GM21737 (cell line): Measurements from ENCODE around the gene PTPRU.

Experiments
- ATAC-seq: cut with Tn5 transposase; IDR thresholded peaks from one replicate; pipeline ENCODE4 v1.9.1; 2021; ENCODE audit warnings: mild to moderate bottlenecking, moderate library complexity; ENCODE audit not compliant: unreplicated experiment

Gene PTPRU

DNA sequence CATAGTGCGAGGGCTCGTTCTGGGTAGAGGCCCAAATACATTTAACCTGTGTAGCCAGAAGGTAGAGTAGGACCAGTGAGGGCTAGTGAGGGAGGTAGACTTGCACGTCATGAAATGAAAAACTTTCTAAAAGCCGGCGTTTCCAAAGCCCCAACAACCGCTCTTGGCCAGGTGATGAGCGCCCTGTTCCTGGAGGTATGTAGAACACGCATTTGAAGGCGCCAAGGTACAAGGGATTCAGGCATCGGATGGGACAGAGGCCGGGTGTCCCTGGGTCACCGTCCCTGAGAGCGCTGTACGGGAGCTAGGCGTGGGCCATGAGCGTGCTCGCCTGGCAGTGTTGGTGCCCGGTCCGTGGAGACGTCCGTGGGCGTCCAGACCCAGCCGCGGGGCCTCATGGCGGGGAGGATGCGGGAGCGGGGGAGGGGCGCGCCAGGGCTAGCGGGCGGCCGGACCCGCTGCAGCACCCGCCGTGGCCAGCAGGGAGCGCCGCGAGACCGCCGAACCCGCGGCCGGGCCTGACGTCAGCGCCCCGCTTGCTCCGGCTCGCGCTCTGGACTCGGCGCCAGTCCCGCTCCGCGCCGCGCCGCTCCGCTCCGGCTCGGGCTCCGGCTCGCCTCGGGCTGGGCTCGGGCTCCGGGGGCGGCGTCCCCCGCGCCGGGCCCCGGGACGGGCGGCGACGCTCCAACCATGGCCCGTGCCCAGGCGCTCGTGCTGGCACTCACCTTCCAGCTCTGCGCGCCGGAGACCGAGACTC, at the start of gene PTPRU:
TSS of gene PTPRU (plus strand) at position 568 of the 757 bp plus-strand sequence. CDS start at position 691, 123 bp downstream.
- ATAC-seq, result peak; percentile 71

DNA sequence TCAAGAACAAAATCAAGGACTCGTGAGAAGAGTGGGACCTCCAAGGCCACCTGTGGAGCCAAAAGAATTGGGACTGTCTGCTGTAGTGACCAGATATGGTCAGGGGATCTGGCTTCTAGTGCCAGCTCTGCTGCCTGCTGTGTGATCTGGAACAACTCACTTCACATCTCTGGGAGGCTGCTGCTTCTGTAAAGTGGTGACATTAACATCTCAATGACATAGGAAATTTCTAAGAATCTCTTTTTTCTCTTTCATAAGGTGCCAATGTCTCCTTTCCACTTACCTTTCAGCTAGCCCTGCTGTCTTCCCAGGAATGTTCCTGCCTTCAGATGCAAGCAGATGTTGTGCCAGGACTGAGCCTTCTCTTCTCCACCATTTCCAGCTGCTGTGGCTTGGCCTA, 49.6 kb upstream of the PTPRU start:
- ATAC-seq, result no peak

DNA sequence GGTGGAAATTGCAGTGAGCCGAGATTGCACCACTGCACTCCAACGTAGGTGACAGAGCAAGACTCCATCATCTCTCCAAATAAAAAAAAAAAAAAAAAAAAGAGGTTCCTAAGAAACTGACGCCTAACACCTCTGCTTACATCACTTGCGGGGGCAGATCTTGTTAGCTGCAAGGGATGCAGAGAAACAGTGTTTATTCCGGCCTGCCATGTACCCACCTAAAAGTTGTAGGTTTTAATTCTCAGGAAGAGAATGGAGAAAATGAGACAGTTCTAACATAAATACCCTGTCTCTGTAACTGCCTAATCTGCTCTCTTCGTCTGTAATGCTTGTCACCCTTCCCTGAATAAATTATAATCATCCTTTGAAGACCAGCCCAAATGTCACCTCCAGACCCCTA, 45.6 kb upstream of the PTPRU start:
- ATAC-seq, result no peak

DNA sequence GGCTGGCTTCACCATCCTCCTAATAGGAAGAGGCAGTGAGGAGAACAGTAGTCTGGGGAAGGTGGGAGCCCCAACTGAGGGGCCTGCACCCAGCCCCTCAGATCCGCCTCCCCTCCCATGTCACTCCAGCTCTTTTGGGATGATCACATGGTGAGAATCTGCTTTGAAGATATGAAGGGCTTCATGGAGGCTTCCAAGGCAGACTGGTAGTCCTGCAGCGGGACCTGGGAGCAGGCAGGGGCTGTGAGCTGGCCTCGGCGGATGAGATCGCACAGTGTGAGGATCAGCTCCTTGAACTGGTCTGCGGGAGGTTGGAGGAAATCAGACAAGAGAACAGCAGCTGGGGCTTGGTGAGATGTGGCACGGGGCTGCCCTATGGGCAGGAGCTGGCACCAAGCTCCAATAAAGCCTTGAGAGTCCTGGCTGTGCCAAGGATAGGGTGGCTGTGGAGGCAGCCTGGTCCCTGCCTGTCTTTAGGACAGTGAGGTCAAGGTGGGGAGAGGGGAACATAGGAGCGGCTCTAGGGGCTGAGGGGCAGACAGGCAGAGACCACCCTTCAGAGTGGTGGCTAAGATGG, 42.4 kb upstream of the PTPRU start:
- ATAC-seq, result no peak

DNA sequence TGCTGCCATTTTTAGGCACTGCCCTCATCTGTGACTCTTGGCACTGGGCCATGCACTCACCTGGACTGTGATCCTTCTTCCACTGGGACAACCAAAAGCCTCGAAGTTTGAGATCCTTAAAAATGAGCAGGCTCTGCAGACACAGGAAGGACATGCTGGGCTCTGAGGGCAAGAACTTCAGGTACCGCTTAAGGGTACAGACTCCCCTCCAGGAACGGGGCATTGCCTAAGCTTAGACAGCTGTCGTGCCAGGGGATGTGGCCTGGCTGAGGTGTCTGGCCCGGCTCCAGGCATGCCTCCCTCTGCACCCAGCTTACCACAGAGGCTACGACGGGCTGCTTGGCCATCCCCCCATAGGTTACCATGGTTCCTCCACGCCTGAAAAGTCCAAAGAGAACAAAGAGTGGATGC, 40.4 kb upstream of the PTPRU start:
- ATAC-seq, result no peak

DNA sequence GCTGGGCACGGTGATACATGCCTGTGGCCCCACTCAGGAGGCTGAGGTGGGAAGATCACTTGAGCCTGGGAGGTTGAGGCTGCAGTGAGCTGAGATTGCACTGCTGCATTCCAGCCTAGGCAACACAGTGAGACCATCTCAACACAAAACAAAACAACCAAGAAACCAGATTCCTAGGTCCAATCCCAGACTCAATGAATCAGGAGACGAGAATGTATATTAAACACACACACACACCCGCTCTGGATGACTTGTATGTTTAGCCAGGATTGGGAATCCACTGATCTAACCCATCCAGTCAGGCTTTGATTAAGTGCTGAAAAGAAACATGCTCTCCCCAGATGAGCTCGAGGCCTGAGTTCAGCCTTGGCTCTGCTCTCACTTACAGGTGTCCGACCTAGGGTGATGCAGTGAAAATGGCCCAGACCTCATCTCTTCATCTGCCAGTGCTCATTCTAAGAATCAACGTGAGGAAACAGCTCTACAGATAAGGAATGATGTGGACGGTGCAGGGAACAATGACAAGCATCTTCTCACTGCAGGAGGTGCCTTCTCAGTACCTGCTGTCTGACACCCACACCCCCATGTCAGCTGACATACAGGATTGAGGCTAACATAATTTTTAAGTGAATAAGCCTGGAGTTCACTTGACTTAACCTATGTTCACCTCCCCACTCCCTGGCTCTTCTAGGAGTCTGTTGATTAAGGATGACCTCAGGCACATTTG, 39.3 kb upstream of the PTPRU start:
- ATAC-seq, result no peak

DNA sequence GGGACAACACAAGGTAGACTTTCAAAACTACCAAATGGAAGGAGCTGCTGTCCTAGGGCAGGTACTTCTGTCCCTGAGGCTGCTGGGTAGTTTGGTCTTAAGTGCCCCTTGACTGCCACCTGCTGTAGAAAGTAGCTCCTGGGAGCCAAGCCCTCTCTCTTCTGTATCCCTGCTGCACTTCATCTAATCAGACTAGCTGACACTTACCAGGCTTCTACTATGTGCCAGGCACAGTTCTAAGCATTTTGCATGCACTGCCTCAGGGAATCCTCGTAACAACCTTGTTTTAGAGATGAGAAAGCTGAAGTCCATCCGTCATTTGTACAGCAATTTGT, 38.8 kb upstream of the PTPRU start:
- no peak for ATAC-seq

DNA sequence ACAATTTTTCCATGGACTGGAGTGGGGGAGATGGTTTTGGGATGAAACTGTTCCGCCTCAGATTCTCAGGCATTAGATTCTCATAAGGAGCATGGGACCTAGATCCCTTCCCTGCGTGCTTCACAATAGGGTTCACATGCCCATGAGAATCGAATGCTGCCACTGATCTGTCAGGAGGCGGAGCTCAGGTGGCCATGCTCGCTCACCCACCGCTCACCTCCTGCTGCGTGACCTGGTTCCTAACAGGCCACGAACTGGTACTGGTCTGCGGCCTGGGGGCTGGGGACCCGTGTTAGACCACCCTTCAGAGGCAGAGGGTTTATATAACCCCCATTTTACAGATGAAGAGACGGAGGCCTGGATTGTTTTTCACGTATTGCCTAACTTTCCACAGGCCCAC, 38.3 kb upstream of the PTPRU start:
- ATAC-seq, result no peak

DNA sequence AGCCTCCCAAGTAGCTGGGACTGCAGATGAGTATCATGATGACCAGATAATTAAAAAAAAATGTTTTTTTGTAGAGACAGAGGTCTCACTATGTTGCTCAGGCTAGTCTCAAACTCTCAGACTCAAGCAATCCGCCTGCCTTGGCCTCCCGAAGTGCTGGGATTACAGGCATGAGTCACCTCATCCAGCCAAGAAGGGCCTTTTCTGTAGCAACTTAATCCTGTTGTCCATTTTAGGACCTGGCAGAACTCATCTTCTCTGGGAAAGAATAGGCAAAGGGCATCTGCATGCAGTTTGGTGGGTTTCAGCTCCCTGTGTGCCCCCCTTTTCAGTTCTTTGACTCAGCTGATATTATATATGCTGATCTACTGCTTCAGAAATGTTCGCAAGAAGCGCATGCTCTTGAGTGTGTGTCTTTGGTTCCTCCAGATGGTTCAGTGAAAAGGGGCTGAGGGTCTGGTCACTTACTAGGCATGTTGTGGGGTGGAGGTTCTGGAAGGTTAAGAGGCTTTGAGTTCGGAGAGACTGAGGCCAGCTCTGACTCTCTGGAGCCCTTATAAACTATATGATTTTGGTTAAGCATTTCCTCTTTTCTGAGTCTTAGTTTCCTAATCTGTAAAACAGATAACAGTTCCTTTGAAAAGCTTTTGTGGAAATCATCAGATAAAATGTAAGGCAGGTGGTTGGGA, 35.3 kb upstream of the PTPRU start:
- no peak for ATAC-seq

DNA sequence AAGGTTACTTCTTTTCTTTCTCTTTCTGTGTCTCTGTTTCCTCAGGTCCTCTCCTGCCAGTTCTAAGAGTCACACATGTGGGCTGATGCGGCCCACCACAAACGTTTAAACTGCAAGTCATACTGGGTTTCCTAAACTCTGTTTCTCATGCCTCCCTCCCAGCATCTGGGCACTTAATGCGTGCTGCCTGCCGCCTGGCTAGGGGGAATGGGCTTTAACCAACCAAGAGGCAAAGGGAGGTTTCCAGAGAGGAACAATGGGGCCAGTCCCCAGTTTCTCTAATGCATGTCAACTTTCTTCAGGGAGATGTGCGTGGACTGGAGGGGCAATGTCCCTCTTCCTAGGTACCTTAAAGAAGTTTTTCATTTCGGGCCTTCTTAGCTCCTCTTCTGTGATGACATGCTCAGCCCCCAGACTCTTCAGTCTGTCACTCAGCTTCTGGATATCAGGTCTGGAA, 34.7 kb upstream of the PTPRU start:
- no peak for ATAC-seq

DNA sequence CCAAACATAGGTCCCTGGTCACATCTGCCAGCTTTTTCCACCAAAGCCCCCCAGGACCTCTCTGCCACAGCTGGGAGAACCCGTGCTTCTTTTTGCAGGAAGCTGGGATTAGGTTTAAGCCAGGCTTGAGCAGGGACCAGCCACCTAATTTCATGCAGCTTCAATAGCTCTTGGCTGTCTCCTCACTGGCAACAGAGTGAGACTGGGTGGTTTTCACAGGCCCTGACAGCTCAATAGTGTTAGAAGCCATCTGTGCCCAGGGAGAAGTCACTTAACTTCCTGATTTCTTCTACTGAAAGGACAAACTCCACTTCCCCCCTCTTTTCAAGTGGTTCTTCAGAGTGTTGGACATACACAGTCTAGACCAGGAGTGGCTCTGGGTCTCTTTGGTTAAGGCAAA, 34.3 kb upstream of the PTPRU start:
- no peak for ATAC-seq

DNA sequence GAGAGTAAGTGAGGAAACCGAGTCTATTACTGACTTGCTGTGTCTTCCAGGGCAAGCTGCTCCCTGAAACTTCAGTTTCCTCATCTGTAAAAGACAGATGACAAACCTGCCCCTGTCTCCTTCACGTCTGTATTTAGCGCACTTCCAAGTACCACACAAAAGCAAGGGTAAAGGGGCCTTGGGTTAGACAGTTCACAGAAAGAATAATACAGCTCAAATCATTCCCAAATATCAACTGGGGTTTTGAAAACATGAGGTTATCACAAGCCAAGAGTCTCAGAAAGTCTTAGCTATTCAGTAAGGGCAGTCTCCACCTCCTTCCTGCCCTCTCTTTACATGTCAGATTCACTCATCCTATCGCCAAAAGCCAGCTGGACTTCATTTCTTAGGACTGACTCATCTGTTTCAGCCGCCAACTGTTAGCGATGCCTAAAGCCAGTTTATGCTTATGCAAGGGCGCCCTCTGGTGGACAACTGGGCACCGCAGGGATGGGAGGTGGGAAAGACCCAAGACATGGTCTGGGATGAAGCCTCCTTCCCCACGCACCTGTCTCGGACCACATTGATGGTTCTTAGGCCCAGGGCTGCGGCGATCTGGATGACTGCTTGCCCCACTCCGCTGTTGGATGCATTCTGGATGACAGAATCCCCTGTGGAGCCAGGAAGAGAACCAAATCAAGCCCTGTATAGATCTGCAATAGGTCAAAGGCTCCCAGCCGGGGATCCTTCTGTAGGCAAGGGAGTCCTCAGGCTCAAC, 33.6 kb upstream of the PTPRU start:
- peak; percentile 88 for ATAC-seq

DNA sequence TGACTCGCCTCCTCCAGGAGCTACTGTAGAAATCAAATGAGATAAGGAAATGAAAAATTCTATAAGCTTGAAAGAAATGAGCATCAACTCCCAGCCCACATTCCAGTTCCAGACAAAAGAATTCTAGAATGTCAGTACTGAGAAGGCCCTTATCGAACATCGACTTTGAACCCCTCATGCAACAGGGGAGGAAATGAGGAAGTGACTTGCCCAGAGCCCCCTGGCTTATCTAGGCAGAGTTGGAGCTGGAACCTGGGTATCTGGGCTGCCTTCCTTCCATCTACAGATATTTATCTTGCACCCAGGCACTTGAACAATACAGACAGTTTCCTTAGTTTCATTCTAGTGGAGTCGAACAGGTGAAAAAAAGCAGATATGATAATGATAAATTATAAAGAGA, 27.9 kb upstream of the PTPRU start:
- no peak for ATAC-seq

DNA sequence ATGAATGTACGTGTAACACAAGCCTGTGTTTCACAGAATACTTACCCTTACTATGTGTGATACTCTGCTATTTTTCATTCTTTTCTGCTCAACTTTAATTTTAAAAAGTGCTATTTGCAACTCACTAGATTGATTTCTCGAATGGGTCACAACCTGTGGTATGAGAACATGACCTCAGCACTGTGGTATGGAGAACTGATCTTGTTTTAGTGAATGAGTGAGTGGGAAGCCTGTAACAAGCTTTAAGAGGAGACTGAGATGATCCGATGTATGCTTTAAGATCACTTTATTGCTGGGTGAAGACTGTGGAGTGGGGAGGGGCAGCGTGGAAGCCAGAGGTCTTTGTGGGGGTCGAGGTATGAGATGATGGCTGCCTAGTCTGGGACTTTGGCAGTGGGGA, 27.1 kb upstream of the PTPRU start:
- no peak for ATAC-seq

DNA sequence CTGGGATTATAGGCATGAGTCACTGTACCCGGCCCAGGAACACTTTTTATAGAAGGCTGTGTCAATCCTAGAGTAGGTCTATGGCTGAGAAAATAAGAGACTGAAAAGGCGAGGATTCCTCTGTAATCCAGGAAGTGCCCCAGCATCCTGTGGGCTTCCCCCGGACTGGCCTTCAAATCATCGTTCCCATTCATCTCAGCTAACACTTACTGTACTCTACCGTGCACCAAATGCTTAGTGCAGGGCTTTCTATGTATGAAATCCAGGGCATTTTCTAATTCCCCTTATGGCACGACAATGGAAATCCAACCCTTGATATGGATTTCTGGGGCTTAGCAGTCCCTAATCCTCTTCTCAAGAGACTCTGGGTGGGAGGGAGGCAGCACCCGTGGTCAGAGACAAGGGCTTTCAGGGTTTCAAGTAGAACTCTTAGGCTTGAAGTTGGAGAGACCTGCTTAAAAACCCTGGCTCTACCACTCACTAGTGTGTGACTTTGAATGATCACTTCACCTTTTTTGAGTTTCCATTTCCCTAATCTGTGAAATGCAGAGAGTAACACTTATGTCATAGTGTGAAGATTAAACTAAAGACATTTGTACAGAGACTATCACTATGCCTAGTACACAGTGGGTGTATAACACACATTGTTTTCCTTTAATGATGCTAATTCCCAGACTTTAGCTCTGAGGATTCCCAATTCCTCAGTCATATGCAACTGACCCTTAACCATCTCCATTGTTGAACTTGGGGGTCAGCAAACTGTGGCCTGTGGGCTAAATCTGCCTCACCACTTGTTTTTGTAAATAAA, 25.8 kb upstream of the PTPRU start:
- ATAC-seq, result peak; percentile 48

DNA sequence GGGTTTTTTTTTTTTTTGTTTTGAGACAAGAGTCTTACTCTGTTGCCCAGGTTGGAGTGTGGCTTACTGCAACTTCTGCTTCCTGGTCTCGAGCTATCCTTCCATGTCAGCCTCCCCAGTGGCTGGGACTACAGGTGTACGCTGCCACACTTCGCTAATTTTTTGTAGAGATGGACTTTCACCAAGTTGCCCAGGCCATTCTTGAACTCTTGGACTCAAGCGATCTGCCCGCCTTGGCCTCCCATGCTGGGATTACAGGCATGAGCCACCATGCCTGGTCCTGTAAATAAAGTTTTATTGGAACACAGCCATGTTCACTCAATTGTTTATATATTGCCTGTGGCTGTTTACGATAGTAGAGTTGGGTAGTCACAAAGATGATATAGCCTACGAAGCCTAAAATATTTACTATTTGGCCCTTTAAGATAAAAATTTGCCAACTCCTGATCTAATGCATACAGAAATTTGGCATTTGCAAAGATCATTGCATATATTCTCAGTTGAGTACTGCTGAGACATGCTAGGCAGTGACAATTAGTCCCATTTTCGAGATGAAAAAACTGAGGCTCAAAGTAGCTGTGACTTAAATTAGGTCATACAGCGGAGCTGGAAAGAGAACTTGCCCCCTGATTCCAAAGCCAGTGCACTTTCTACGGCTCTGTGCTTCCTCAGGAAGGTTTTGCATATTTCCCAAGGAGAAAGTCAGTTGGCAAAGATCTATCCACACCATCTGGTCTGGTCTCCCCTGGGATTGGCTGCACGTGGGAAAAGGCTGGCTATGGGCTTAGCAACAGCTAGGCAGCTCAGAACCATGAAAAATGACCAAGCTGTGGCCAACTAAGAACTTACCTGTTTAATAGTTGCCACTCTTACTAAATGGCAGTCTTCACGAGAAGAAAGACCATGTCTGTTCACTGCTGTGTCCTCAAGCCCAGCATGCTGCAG, 25.0 kb upstream of the PTPRU start:
- no peak for ATAC-seq

DNA sequence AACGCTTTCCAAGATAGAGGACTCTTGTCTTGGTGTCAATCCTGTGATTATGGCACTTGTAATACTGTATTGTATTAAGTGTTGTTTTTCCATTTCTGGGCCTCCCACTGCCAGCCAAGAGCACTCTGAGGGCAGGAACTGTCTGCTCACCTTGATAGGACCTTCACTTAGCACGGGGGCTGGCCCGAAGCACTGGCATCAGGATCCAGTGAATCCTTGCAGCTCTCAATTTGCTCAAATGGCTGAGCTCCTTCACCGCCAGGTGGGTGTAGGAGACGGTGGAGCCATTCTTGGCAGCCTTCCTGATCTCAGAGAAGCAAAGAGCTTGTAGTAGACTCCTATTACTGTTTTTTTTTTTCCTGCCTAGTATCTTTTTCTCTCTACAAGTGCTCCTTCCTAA, 23.3 kb upstream of the PTPRU start:
- no peak for ATAC-seq

DNA sequence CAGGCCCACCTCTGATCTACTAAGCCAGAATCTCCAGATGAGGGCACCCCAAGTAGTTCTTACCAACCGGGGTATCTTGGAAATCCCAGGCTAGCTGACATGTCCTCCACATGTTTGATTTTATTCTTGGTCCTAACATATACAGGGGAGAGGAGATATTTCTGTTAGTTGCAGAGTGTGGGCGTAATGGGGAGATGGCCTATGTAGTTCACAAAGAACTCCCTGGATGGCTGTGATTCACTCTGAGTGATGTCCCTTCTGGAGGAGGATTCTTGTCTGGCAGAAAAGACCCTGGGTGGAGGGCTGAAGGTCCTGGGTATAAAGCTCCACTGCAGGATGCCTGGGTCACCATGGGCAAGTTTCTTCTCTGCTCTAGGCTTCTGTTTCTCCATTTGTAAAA, 18.7 kb upstream of the PTPRU start:
- no peak for ATAC-seq

DNA sequence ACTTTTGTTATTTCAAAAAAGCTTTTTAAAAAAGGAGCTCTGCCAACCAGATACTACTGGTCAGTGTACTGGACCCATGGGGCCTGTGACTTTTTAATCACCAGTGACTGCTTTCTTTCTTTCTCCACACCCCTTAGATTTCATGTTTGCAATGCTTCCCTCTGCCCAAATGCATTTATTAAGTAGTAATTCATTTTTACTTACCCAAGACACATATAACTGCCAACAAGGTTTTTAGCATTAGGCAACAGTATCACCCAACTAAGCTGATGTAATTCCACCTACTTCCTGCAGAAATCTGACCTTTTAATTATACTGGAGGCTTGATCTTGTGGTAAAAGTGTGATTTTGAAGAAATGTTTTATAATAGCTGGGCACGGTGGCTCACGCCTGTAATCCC, 18.1 kb upstream of the PTPRU start:
- no peak for ATAC-seq
